Measurements from ENCODE around the gene CEP104. TPM values are rescaled to one million over a fixed set of nuclear protein-coding genes. Genes with fewer than 3 reads are reported as not detected.

Gene CEP104
- total RNA-seq, 1 donor from 2014 or later, result 47.3 TPM

DNA sequence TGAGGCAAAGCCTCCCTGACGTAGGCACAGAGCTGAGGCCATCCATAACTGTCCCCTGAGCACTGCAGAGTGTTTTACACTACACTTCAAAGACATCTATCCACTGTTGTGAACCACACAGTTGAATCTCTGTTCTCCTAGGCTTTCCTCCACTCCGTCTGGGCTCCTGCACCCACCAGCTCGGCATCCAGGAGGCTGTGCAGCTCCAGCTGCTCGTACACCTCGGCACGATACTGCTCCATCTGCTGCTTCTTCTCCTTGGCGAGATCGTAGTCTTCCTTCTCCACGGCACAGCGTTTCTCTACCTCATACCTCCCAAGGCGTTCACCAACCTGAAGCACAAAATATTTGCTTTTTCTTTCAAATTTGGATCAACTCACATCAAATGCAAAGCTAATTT lies 18.2 kb downstream of the CEP104 start:
- no peaks in the 10 kb centered on the region for H3K27me3 ChIP-seq (ENCODE audit: control insufficient read depth, insufficient read depth, low read length)
- no peaks in the 10 kb centered on the region for H3K36me3 ChIP-seq (ENCODE audit: control insufficient read depth, insufficient read depth, low read length)
- H3K4me3 ChIP-seq (ENCODE audit: low read depth, low read length), result no peak overlapping the region
- TF ChIP-seq CTCF (IDR thresholded peaks at IDR 0.05; ENCODE audit: insufficient read depth, low read length, poor library complexity, severe bottlenecking), result no peak
- DNase-seq (ENCODE audit: low read depth), result no peak

DNA sequence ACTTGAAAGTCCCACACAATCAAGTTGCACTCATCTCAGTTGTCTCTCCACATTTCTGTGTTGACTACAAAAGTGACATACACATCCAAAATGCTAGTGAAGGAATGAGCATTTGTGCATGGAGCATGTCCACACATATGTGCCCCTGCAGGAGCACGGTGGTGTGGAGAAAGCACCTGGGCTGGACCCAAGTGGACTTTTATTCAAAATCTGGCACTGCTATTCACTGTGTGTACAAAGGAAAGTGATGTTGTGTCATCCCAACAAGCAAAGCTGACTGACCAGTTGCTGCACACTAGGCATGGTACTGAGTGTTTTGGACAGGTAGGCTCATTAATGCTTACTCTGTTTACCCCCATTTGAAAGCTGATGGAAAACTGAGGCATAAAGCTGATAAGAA lies 19.3 kb downstream of the CEP104 start:
- no peak for DNase-seq (ENCODE audit: low read depth)
- TF ChIP-seq CTCF (IDR thresholded peaks at IDR 0.05; ENCODE audit: insufficient read depth, low read length, poor library complexity, severe bottlenecking), result no peak
- Histone ChIP-seq H3K36me3 (ENCODE audit: control insufficient read depth, insufficient read depth, low read length) (no peaks in the 10 kb centered on the region), H3K4me3 (ENCODE audit: low read depth, low read length) (no peak overlapping the region), H3K27me3 (ENCODE audit: control insufficient read depth, insufficient read depth, low read length) (no peaks in the 10 kb centered on the region)

- no peak overlapping the region for H3K4me3 ChIP-seq (ENCODE audit: low read depth, low read length)
- no peaks in the 10 kb centered on the region for H3K36me3 ChIP-seq (ENCODE audit: control insufficient read depth, insufficient read depth, low read length)
- H3K27me3 ChIP-seq (ENCODE audit: control insufficient read depth, insufficient read depth, low read length), result no peaks in the 10 kb centered on the region
- no peak for DNase-seq (ENCODE audit: low read depth)
- TF ChIP-seq CTCF (IDR thresholded peaks at IDR 0.05; ENCODE audit: insufficient read depth, low read length, poor library complexity, severe bottlenecking), result no peak
Measured at GRCh38 chr1:3837200-3837599, 19.8 kb downstream of the CEP104 start.

- no peak overlapping the region for H3K4me3 ChIP-seq (ENCODE audit: low read depth, low read length)
- no peaks in the 10 kb centered on the region for H3K36me3 ChIP-seq (ENCODE audit: control insufficient read depth, insufficient read depth, low read length)
- TF ChIP-seq CTCF (IDR thresholded peaks at IDR 0.05; ENCODE audit: insufficient read depth, low read length, poor library complexity, severe bottlenecking), result no peak
- DNase-seq (ENCODE audit: low read depth), result no peak
- no peaks in the 10 kb centered on the region for H3K27me3 ChIP-seq (ENCODE audit: control insufficient read depth, insufficient read depth, low read length)
Measured at GRCh38 chr1:3836421-3836820, 20.6 kb downstream of the CEP104 start.

DNA sequence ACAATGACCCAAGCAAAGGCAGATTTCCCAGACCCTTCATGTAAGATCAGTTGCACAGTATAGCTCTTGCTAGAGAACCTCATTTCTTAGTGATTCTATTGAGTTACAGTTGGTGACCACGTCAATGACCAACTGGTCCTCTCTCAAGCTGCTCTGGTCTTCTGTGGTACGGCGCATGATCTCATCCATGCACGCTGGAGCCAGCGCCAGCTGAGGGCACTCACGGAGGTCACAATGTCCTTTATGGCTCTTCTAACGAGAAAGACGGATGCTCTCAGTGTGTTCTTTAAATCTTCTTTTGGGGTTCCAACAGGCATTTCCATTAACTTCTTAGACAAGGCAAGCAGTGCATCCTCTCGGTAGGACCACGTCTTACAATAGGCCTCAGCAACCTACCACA lies 22.3 kb downstream of the CEP104 start:
- no peaks in the 10 kb centered on the region for H3K27me3 ChIP-seq (ENCODE audit: control insufficient read depth, insufficient read depth, low read length)
- TF ChIP-seq CTCF (IDR thresholded peaks at IDR 0.05; ENCODE audit: insufficient read depth, low read length, poor library complexity, severe bottlenecking), result no peak
- no peak overlapping the region for H3K4me3 ChIP-seq (ENCODE audit: low read depth, low read length)
- DNase-seq (ENCODE audit: low read depth), result no peak
- no peaks in the 10 kb centered on the region for H3K36me3 ChIP-seq (ENCODE audit: control insufficient read depth, insufficient read depth, low read length)

GRCh38 chr1:3831689-3832088 lies 25.3 kb downstream of the CEP104 start:
- TF ChIP-seq CTCF (IDR thresholded peaks at IDR 0.05; ENCODE audit: insufficient read depth, low read length, poor library complexity, severe bottlenecking), result no peak
- DNase-seq (ENCODE audit: low read depth), result no peak
- H3K4me3 ChIP-seq (ENCODE audit: low read depth, low read length), result no peak overlapping the region
- H3K36me3 ChIP-seq (ENCODE audit: control insufficient read depth, insufficient read depth, low read length), result no peaks in the 10 kb centered on the region
- no peaks in the 10 kb centered on the region for H3K27me3 ChIP-seq (ENCODE audit: control insufficient read depth, insufficient read depth, low read length)
